HG03064 (cell line): ENCODE data around the gene PDE11A.
"Not testable (repeated sequence)": the region's sequence is repeated elsewhere in the genome, so short reads cannot be mapped to it uniquely, and the experiment has no call there.

Experiments
- ATAC-seq: cut with Tn5 transposase; IDR thresholded peaks from one replicate; pipeline ENCODE4 v1.9.1; 2021; ENCODE audit warnings: low read depth; ENCODE audit not compliant: unreplicated experiment

Gene PDE11A

GRCh38 chr2:178075006-178075326 lies 2.4 kb upstream of the PDE11A start:
- no peak for ATAC-seq

- ATAC-seq, result no peak
These were observed 1.8 kb upstream of the PDE11A start for GRCh38 chr2:178074123-178075005.

- no peak for ATAC-seq
These were observed 586 bp downstream of the PDE11A start for GRCh38 chr2:178072000-178072382.

DNA sequence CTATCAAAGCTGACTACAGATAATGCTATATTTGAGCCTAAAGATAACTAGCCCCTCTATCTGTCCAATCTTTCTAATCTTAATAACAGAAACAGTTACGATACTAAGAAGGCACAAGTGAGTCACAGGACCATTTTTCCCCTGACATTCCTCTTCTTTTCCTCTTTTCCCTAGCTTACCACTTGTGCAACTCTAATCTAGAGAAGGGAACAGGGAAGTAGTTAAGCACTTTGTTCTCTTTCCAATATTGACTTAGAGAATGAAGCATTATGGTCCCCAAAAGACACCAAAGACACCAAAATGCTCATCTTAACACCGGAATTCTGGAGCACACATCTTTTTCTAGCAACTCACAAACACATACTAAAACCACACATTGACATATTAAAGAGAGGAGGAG lies 1.8 kb downstream of the PDE11A start:
- ATAC-seq, result no peak

DNA sequence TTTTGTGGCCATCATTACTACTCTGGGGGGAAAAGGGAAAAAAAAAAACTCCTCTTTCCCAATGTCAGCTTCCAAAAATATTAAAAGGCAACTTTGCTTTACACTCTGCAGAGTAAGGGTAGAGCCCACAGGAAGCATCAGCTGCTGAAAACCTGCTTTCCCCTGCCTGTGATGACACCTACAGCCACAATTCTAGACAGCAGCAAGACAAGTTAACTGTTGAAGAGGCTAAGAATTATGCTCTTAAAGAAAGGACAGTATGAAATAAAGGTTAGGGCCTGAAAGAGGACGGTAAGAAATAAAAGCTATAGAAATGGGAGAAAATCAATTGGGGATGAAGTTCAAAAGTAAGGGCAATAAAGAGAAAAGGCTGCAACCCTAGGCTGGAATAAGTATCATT lies 3.0 kb downstream of the PDE11A start:
- no peak for ATAC-seq

DNA sequence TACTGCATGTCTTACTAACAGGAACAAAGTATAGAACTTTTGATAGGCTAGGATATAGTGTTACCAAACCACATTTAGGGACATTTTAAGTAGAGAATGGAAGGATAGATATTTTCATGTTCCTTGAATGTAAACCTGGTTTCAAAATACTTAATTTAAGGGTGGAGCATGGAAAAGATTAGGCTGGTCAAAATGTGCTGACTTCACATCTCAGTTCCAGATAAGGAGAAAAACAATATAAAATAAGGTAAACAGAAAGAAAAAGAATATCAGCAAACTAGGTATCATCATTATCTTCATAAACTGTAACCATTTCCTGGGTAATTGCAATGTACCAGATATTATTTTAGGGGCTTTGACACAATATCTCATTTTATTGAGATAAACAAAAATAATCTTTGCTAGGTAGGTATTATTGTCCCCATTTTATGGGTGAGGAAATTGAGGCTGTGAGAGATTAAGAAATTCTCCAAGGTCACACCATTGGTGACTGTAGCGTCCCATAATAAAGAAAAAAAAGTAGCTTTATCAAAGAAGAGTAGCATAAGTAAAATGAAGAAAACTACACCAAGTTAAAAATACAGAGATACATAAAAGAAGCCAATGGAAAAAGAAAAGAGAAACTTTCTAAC lies 3.6 kb downstream of the PDE11A start:
- ATAC-seq, result no peak

GRCh38 chr2:178066890-178067669 lies 5.5 kb downstream of the PDE11A start:
- no peak for ATAC-seq

DNA sequence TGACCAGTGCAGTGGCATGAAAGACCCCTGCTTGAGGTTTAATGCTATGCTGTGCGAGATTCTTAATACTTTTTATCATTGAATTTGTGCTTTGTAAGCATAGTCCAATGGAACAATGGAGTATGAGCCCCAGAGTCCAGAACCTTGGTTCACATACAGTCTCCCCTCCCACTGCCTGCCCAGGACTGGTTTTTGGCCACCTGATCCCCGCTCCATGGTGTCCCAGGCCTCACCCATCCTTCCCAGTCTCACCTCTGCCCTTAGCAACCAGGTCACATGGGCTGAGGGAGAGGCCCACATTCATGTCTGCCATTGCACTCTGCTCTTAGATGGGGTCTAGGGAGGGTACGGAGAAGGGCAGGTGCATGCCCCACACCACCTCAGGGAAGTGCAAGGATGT lies 6.3 kb downstream of the PDE11A start:
- no peak for ATAC-seq

DNA sequence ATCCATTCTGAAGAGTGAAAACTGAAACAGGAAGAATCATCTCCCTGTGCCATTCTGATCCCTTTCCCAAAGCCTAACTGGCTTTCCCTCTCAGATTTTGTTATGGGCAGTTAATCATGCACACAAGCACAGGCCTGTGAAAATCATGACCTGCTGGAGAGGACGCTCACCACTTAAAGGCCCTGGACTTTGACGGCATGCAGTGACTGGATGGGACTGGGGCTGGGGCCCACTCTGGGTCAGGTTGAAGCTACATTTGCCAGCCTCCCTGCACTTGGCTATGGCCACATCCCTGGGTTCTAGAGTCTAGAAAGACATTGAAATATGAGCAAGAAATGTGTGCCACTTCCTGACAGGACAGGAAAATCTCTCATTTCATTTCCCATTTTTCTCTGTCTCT lies 12.9 kb downstream of the PDE11A start:
- ATAC-seq, result no peak

- ATAC-seq, result no peak
These were observed 13.5 kb downstream of the PDE11A start for GRCh38 chr2:178059111-178059510.

DNA sequence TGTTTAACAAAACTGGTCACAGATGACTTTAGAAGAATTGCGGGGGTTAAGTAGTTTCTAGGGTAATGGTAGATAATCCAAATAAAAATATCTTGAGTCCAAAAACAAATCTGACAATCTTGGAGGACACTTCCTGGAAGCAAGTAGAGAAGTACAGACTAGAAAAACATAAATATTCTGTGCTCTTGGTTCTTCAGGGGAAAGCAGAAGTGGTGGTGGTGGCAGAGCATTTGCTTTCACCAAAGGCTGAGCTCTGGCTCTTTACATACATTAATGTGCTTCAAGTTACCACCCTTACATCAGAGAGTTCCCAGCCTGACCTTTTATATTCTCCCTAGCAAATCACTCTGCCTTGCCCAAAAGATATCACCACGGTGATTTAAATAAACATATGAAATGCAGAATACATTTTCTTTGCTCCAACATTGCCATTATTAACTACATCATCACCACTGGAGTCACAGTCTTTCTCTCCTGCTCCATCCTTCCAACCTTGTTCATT lies 15.3 kb downstream of the PDE11A start:
- no peak for ATAC-seq

DNA sequence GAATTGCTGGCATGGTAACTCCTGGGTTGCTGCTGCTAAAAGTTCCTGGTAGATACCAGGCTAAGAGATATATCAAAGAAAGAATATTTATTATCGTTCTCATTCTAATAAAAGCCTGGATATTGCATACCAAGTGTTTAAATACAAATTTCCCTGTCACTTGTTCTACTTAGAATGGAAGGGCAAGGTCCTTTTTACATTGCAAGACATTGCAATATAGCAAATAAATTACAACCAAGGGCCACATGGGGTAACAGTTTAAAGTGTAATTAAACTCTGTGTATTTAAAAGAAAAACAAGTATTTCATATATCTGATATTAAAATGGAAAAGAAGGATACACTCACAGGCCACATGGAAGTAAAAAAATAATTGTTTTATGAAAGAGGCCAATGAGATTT lies 16.2 kb downstream of the PDE11A start:
- no peak for ATAC-seq

GRCh38 chr2:178051257-178051656 lies 21.3 kb downstream of the PDE11A start:
- ATAC-seq, result not testable (repeated sequence)

DNA sequence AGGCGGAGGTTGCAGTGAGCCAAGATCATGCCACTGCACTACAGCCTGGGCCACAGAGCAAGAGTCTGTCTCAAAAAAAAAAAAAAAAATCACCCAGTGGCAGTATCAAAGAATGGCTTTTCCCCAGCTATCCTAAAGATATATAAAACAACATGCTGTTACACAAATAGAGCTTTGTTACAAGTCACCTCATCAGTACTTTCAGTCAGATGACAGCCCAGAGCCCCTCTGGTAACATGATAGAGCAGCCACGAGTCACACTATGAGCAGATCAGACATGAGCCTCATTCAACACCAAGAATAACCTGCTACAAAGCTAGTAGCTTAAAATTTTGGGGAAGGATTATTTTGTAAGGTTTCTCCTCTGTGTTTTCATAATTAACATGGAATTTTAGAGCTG lies 25.2 kb downstream of the PDE11A start:
- ATAC-seq, result no peak

GRCh38 chr2:178044836-178045235 lies 27.7 kb downstream of the PDE11A start:
- ATAC-seq, result no peak

DNA sequence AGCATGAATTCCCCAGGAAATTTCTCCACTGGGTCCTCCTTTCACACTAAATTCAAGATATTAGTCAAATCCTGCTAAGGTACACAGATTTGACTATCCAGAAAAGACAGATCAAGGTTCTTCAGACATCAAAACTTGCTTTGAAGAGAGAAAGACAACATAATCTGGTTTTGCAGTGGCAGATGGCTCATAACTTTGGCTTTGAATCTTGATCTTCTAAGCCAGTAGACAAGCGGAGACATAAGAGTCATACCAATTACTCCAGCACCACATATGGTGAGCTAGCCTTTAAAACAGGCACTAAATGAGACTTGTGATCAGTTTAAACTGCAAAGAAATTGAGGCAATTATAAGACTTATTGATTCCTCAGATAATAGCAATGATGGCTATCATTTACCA lies 29.3 kb downstream of the PDE11A start:
- no peak for ATAC-seq

DNA sequence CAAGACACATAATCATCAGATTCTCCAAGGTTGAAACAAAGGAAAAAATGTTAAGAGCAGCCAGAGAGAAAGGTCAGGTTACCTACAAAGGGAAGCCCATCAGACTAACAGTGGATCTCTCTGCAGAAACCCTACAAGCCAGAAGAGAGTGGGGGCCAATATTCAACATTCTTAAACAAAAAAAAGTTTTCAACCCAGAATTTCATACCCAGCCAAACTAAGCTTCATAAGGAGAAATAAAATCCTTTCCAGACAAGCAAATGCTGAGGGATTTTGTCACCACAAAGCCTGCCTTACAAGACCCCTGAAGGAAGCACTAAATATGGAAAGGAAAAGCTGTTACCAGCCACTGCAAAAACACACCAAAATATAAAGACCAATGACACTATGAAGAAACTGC lies 39.0 kb downstream of the PDE11A start:
- ATAC-seq, result not testable (repeated sequence)

GRCh38 chr2:178029342-178029741 lies 43.2 kb downstream of the PDE11A start:
- no peak for ATAC-seq

DNA sequence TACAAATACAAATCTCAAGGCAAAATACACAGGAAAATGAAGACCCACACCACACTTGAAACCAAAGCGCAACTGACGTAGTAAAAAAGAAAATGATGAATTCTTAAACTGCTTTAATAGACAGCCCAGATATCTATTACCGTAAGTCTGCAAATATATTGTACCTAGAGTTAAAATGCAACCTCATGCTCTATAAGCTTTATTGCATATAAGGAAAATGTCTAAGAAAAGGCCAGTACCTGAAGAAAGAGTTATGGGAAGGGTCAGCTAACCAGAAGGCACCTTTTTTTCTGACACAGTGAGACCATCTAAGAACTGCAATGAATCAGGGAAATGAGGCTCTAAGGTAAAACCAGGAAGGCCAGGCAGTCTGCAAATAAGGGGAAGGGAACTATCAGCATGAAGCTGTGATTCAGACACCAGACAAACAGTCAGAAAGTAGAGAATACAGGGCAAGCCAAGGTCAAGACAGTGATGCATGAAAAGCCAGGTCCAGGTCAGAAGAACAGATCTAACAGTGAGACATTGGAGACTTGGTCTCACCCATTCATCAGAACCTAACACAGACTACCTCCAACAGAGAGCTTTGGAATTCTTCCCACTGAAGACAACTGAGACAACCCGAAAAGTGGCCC lies 46.9 kb downstream of the PDE11A start:
- no peak for ATAC-seq

DNA sequence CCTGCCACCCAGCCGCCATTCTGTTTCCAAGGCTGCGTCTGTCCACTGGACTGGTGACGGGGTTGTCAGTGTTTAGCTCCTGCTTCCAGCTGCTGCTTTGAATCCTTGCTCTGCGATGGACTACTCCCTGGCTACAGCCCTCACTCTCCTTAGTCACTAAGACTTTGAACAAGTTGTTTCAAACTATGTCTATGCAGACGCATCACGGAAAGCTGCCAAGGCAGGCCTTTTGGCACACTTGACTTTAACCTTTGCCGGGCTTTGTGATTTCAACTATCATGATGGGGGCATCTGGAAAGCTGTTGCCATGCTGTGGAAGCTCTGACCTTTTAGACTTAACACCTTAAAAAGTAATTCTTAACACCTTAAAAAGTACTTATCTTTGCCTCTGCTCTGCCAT lies 54.4 kb downstream of the PDE11A start:
- ATAC-seq, result no peak

GRCh38 chr2:178016612-178017011 lies 56.0 kb downstream of the PDE11A start:
- ATAC-seq, result no peak
